Neuronal stem cell (in vitro differentiated cells): ENCODE results near the gene EHBP1L1.
"Not testable (repeated sequence)": the region's sequence is repeated elsewhere in the genome, so short reads cannot be mapped to it uniquely, and the experiment has no call there.

Experiments
- DNase-seq: peaks from one replicate; pipeline ENCODE4 v3.0.0-alpha.2; 2013; ENCODE audit warnings: low spot score
- H2AFZ ChIP-seq: one replicate; pipeline ENCODE4 v1.6.1; 2013; ENCODE audit warnings: mild to moderate bottlenecking, low read length, inconsistent platforms
- H2AK5ac ChIP-seq: 2 replicates; pipeline ENCODE4 v1.6.1; 2013; ENCODE audit warnings: low read depth, mild to moderate bottlenecking, inconsistent platforms, low read length, moderate library complexity, mixed read lengths
- H2BK120ac ChIP-seq: 2 replicates; pipeline ENCODE4 v1.6.1; 2013; ENCODE audit warnings: low read depth, mild to moderate bottlenecking, inconsistent platforms, low read length, moderate library complexity, mixed read lengths
- H2BK12ac ChIP-seq: one replicate; pipeline ENCODE4 v1.6.1; 2013; ENCODE audit warnings: low read length, inconsistent platforms
- H2BK15ac ChIP-seq: 2 replicates; pipeline ENCODE4 v1.6.1; 2013; ENCODE audit warnings: mild to moderate bottlenecking, low read length, inconsistent platforms, mixed read lengths
- H2BK5ac ChIP-seq: one replicate; pipeline ENCODE4 v1.6.1; 2013; ENCODE audit warnings: inconsistent platforms, mild to moderate bottlenecking, low read length, moderate library complexity
- H3K14ac ChIP-seq: one replicate; pipeline ENCODE4 v1.6.1; 2013; ENCODE audit warnings: low read length, inconsistent platforms
- H3K18ac ChIP-seq: 2 replicates; pipeline ENCODE4 v1.6.1; 2013; ENCODE audit warnings: low read length, inconsistent platforms
- H3K23ac ChIP-seq: 2 replicates; pipeline ENCODE4 v1.6.1; 2013; ENCODE audit warnings: low read depth, mild to moderate bottlenecking, mixed read lengths, low read length, inconsistent platforms; ENCODE audit not compliant: poor library complexity
- H3K27ac ChIP-seq: replicated peaks from 3 replicates; pipeline ENCODE4 v1.5.1; 2013; ENCODE audit warnings: low read length, inconsistent platforms
- H3K27me3 ChIP-seq, 3 experiments: 2 replicates each; pipeline ENCODE4 v1.6.1; 2013; ENCODE audit warnings: low read length in 3 of 3, mild to moderate bottlenecking in 2 of 3, inconsistent platforms in 1 of 3, low read depth in 1 of 3, mixed read lengths in 1 of 3, moderate library complexity in 1 of 3; ENCODE audit not compliant: control insufficient read depth in 3 of 3, insufficient read depth in 3 of 3
- H3K36me3 ChIP-seq, 2 donors: replicated peaks in 1 of 2; 2 replicates each; pipeline ENCODE4 v1.6.1; 2013; ENCODE audit warnings: low read length in 2 of 2; ENCODE audit not compliant: control insufficient read depth in 2 of 2, insufficient read depth in 2 of 2
- H3K4ac ChIP-seq: 2 replicates; pipeline ENCODE4 v1.6.1; 2013; ENCODE audit warnings: inconsistent platforms, mild to moderate bottlenecking, low read length, moderate library complexity
- H3K4me1 ChIP-seq, 2 donors: 1 replicate in 1 of 2; 2 replicates in 1 of 2; pipeline ENCODE4 v1.6.1; 2013; ENCODE audit warnings: low read length in 2 of 2, low read depth in 1 of 2; ENCODE audit not compliant: control insufficient read depth in 2 of 2, insufficient read depth in 1 of 2
- H3K4me2 ChIP-seq: one replicate; pipeline ENCODE4 v1.6.1; 2013; ENCODE audit warnings: mild to moderate bottlenecking, low read length, inconsistent platforms; ENCODE audit not compliant: insufficient read depth, poor library complexity, severe bottlenecking
- H3K4me3 ChIP-seq, 2 donors: 2 replicates each; pipeline ENCODE4 v1.5.1; 2013; ENCODE audit warnings: low read length in 2 of 2, mild to moderate bottlenecking in 2 of 2, inconsistent platforms in 1 of 2, moderate library complexity in 1 of 2
- H3K79me1 ChIP-seq: one replicate; pipeline ENCODE4 v1.6.1; 2013; ENCODE audit warnings: low read depth, mild to moderate bottlenecking, inconsistent platforms, low read length, moderate library complexity
- H3K9ac ChIP-seq: one replicate; pipeline ENCODE4 v1.6.1; 2013; ENCODE audit warnings: mild to moderate bottlenecking, low read depth, low read length, inconsistent platforms; ENCODE audit not compliant: poor library complexity
- H3K9me3 ChIP-seq, 2 donors: replicated peaks in 1 of 2; 2 replicates each; pipeline versions ENCODE3 to v1.6.1; 2013; ENCODE audit warnings: low read length in 2 of 2, mild to moderate bottlenecking in 2 of 2, inconsistent platforms in 1 of 2, low read depth in 1 of 2, mixed read lengths in 1 of 2, moderate library complexity in 1 of 2; ENCODE audit not compliant: control insufficient read depth in 2 of 2, insufficient read depth in 1 of 2
- H4K8ac ChIP-seq: one replicate; pipeline ENCODE4 v1.6.1; 2013; ENCODE audit warnings: low read depth, mild to moderate bottlenecking, inconsistent platforms, low read length, moderate library complexity
- H4K91ac ChIP-seq: one replicate; pipeline ENCODE4 v1.6.1; 2013; ENCODE audit warnings: low read length, low read depth, mild to moderate bottlenecking, inconsistent platforms; ENCODE audit not compliant: poor library complexity
- WGBS, 2 donors: extraction: QIAGEN DNeasy Blood & Tissue Kit; methylation state at CpG; one replicate each; pipeline ENCODE4 v1.1.7; 2013; ENCODE audit warnings: missing lambda C conversion rate in 2 of 2, mixed read lengths in 1 of 2; ENCODE audit not compliant: insufficient read length in 2 of 2, insufficient replicate concordance in 1 of 2; ENCODE audit errors: extremely low coverage in 2 of 2; 5-methylcytosine and 5-hydroxymethylcytosine counted together

Gene EHBP1L1

GRCh38 chr11:65563601-65564000 lies 12.3 kb upstream of the EHBP1L1 start:
- Histone ChIP-seq H3K4me3 (no peak overlapping the region), H3K36me3 (no peaks in the 10 kb centered on the region), H3K4ac (no peak overlapping the region), H3K4me1 (peaks cover 26 to 28% of the 10 kb centered on the region in 2 donors), H3K18ac (no peak overlapping the region), H2BK12ac (no peak overlapping the region), H2AFZ (no peak overlapping the region), H3K14ac (no peak overlapping the region), H2BK120ac (no peak overlapping the region), H3K4me2 (no peak overlapping the region), H3K79me1 (no peaks in the 10 kb centered on the region), H4K8ac (no peak overlapping the region), H3K9ac (no peak overlapping the region), H3K27ac (no peak overlapping the region), H3K27me3 (no peaks in the 10 kb centered on the region), H2BK5ac (no peak overlapping the region), H2BK15ac (peak overlapping the region; percentile 25), H2AK5ac (no peak overlapping the region), H4K91ac (no peak overlapping the region), H3K9me3 (no peaks in the 10 kb centered on the region), H3K23ac (no peak overlapping the region)
- no CpG with 5 or more reads among the region's 4 CpGs for WGBS, 2 donors
- DNase-seq: no peak

DNA sequence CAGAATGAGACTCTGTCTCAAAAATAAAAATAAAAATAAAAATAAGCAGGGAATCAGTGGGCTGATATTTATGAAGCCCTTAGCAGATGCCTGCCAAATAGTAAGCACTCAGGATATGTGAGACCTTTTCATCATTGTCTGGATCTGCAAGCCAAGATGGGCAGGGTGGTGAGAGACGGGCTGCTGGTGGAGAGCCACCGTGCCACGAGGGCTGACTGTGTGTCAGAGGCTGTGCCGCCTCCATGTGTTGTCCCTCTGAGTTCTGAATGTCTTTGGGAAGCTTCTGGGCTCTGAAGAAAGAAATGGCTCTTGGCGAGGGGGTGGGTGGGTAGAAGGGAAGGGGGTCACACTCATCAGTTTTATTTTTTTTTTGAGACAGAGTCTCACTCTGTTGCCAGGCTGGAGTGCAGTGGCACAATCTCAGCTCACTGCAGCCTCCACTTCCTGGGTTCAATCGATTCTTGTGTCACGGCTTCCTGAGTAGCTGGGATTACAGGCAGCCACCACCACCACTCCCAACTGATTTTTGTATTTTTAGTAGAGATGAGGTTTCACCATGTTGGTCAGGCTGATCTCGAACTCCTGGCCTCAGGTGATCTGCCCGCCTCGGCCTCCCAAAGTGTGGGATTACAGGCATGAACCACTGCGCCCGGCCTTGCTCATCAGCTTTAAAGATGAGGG lies 10.8 kb upstream of the EHBP1L1 start:
- H3K4ac ChIP-seq, H2BK15ac ChIP-seq, H3K4me2 ChIP-seq, H3K27me3 ChIP-seq, H3K9ac ChIP-seq, H3K27ac ChIP-seq, H4K91ac ChIP-seq, H3K9me3 ChIP-seq, H2BK12ac ChIP-seq, H4K8ac ChIP-seq, H2BK5ac ChIP-seq, H2AK5ac ChIP-seq, H3K23ac ChIP-seq, H2BK120ac ChIP-seq, H2AFZ ChIP-seq, H3K36me3 ChIP-seq, H3K79me1 ChIP-seq, H3K4me3 ChIP-seq, DNase-seq, H3K18ac ChIP-seq, H3K14ac ChIP-seq: not testable (repeated sequence)
- peaks cover 24% of the 10 kb centered on the region in 2 donors for H3K4me1 ChIP-seq
- no CpG with 5 or more reads among the region's 12 CpGs for WGBS, 2 donors

GRCh38 chr11:65565624-65566453 lies 10.0 kb upstream of the EHBP1L1 start:
- H2BK120ac ChIP-seq: no peak overlapping the region
- no peak overlapping the region for H4K91ac ChIP-seq
- no peak overlapping the region for H2BK5ac ChIP-seq
- H3K23ac ChIP-seq: no peak overlapping the region
- no peak overlapping the region for H2AFZ ChIP-seq
- no peak overlapping the region for H2BK12ac ChIP-seq
- no peaks in the 10 kb centered on the region for H3K79me1 ChIP-seq
- no peak overlapping the region for H3K4me2 ChIP-seq
- H3K27me3 ChIP-seq: no peaks in the 10 kb centered on the region
- no peak overlapping the region for H3K4ac ChIP-seq
- no peak overlapping the region for H3K9ac ChIP-seq
- H3K4me3 ChIP-seq: no peak overlapping the region
- H2BK15ac ChIP-seq: no peak overlapping the region
- H3K4me1 ChIP-seq: peaks cover 18 to 19% of the 10 kb centered on the region in 2 donors
- H3K9me3 ChIP-seq: no peaks in the 10 kb centered on the region
- H3K14ac ChIP-seq: no peak overlapping the region
- no peak overlapping the region for H2AK5ac ChIP-seq
- H3K27ac ChIP-seq: no peak overlapping the region
- no peak overlapping the region for H3K18ac ChIP-seq
- WGBS, 2 donors: no CpG with 5 or more reads among the region's 7 CpGs
- H4K8ac ChIP-seq: no peak overlapping the region
- no peaks in the 10 kb centered on the region for H3K36me3 ChIP-seq
- no peak for DNase-seq
